ENCODE results near the gene OR4D2. TPM values are rescaled to one million over a fixed set of nuclear protein-coding genes. Genes with fewer than 3 reads are reported as not detected.

The OR4D2 gene
- total RNA-seq, 2 donors from 2014 or later: not detected

GRCh38 chr17:58200024-58200633, 33.3 kb downstream of the OR4D2 start:
- DNase-seq: peak; percentile 50 to 67 (median 54)
- H3K27me3 ChIP-seq: peaks cover 0 to 7% of the 10 kb centered on the region in 2 donors
- no peaks in the 10 kb centered on the region for H3K4me1 ChIP-seq
- intact Hi-C loops (cut with DNase I): no loop called here
- ATAC-seq: peak; percentile 52
- 36 to 82% methylated on average over 2 to 14 of the region's 14 CpGs for WGBS, 2 donors
- TF ChIP-seq CTCF (IDR thresholded peaks at IDR 0.05) (peak; percentile 20 to 49 (median 40)), POLR2A (IDR thresholded peaks at IDR 0.05) (no peak)
- H3K27ac ChIP-seq: no peak overlapping the region
- no peaks in the 10 kb centered on the region for H3K9me3 ChIP-seq
- no peaks in the 10 kb centered on the region for H3K36me3 ChIP-seq (replicated peaks in 1 of 2; ENCODE audit: insufficient read depth in 1 of 2, low read depth in 2 of 2)
- no peak overlapping the region for H3K4me3 ChIP-seq

- Histone ChIP-seq H3K9me3 (no peaks in the 10 kb centered on the region), H3K36me3 (replicated peaks in 1 of 2; ENCODE audit: insufficient read depth in 1 of 2, low read depth in 2 of 2) (peaks cover 0 to 5% of the 10 kb centered on the region in 2 donors), H3K4me1 (no peaks in the 10 kb centered on the region), H3K4me3 (no peak overlapping the region), H3K27ac (no peak overlapping the region), H3K27me3 (peaks cover 0 to 7% of the 10 kb centered on the region in 2 donors)
- intact Hi-C loops (cut with DNase I): no loop called here
- DNase-seq (no peak), ATAC-seq (no peak)
- 78 to 88% methylated on average over 7 of the region's 7 CpGs for WGBS, 2 donors
- TF ChIP-seq POLR2A (IDR thresholded peaks at IDR 0.05) (no peak), CTCF (IDR thresholded peaks at IDR 0.05) (no peak)
Observed at GRCh38 chr17:58202859-58203258, 36.1 kb downstream of the OR4D2 start.

GRCh38 chr17:58204796-58205195, 38.0 kb downstream of the OR4D2 start:
- H3K36me3 ChIP-seq (replicated peaks in 1 of 2; ENCODE audit: insufficient read depth in 1 of 2, low read depth in 2 of 2): peaks cover 0 to 6% of the 10 kb centered on the region in 2 donors
- intact Hi-C loops (cut with DNase I): no loop called here
- 85 to 100% methylated on average over 5 of the region's 5 CpGs for WGBS, 2 donors
- TF ChIP-seq POLR2A (IDR thresholded peaks at IDR 0.05) (no peak), CTCF (IDR thresholded peaks at IDR 0.05) (no peak)
- H3K4me3 ChIP-seq: no peak overlapping the region
- ATAC-seq: no peak
- no peaks in the 10 kb centered on the region for H3K4me1 ChIP-seq
- H3K27ac ChIP-seq: no peak overlapping the region
- no peak for DNase-seq
- no peaks in the 10 kb centered on the region for H3K9me3 ChIP-seq
- no peaks in the 10 kb centered on the region for H3K27me3 ChIP-seq

GRCh38 chr17:58205936-58206335, 39.2 kb downstream of the OR4D2 start:
- no peak for DNase-seq
- 88% methylated on average over 11 of the region's 11 CpGs for WGBS, 2 donors
- intact Hi-C loops (cut with DNase I): no loop called here
- H3K36me3 ChIP-seq (replicated peaks in 1 of 2; ENCODE audit: insufficient read depth in 1 of 2, low read depth in 2 of 2): peaks cover 0 to 6% of the 10 kb centered on the region in 2 donors
- H3K9me3 ChIP-seq: no peaks in the 10 kb centered on the region
- no peaks in the 10 kb centered on the region for H3K4me1 ChIP-seq
- H3K27me3 ChIP-seq: no peaks in the 10 kb centered on the region
- no peak overlapping the region for H3K27ac ChIP-seq
- H3K4me3 ChIP-seq: no peak overlapping the region
- TF ChIP-seq CTCF (IDR thresholded peaks at IDR 0.05): no peak
- TF ChIP-seq POLR2A (IDR thresholded peaks at IDR 0.05): no peak
- no peak for ATAC-seq

- intact Hi-C loops (cut with DNase I): no loop called here
- peaks cover 0 to 13% of the 10 kb centered on the region in 2 donors for H3K36me3 ChIP-seq (replicated peaks in 1 of 2; ENCODE audit: insufficient read depth in 1 of 2, low read depth in 2 of 2)
- WGBS, 2 donors: 77 to 93% methylated on average over 3 of the region's 3 CpGs
- H3K27me3 ChIP-seq: no peaks in the 10 kb centered on the region
- DNase-seq (no peak), ATAC-seq (no peak)
- no peaks in the 10 kb centered on the region for H3K9me3 ChIP-seq
- no peaks in the 10 kb centered on the region for H3K4me1 ChIP-seq
- no peak overlapping the region for H3K27ac ChIP-seq
- H3K4me3 ChIP-seq: no peak overlapping the region
- TF ChIP-seq POLR2A (IDR thresholded peaks at IDR 0.05): no peak
- no peak for TF ChIP-seq CTCF (IDR thresholded peaks at IDR 0.05)
Observed at GRCh38 chr17:58207451-58207850, 40.7 kb downstream of the OR4D2 start.
